MM.1S (cell line): ENCODE results near the gene SIM2.

ENCODE experiments used
- DNase-seq: peaks from one replicate; pipeline ENCODE4 v3.0.0-alpha.2; 2015
- H2AFZ ChIP-seq: fragments of 300-600 bp; sonication (generic); 2 replicates; pipeline ENCODE4 v1.6.0; 2016; ENCODE audit warnings: antibody characterized with exemption, low read length
- H3F3A ChIP-seq: fragments of 300-600 bp; sonication (generic); 2 replicates; pipeline ENCODE4 v1.6.1; 2016; ENCODE audit warnings: mild to moderate bottlenecking, antibody characterized with exemption, low read length, moderate library complexity, mixed read lengths; ENCODE audit not compliant: insufficient read depth
- H3K27ac ChIP-seq: fragments of 300-600 bp; sonication (generic); 2 replicates; pipeline ENCODE4 v1.5.1; 2016; ENCODE audit warnings: mild to moderate bottlenecking, low read length
- H3K27me3 ChIP-seq: fragments of 300-600 bp; sonication (generic); replicated peaks from 2 replicates; pipeline ENCODE4 v1.6.0; 2016; ENCODE audit warnings: low read length; ENCODE audit not compliant: insufficient read depth
- H3K36me3 ChIP-seq: fragments of 300-600 bp; sonication (generic); replicated peaks from 2 replicates; pipeline ENCODE4 v1.6.1; 2016; ENCODE audit warnings: mild to moderate bottlenecking, low read length, mixed read lengths; ENCODE audit not compliant: insufficient read depth
- H3K4me1 ChIP-seq: fragments of 300-600 bp; sonication (generic); 2 replicates; pipeline ENCODE4 v1.6.1; 2016; ENCODE audit warnings: low read length, mixed read lengths
- H3K4me2 ChIP-seq: fragments of 300-600 bp; sonication (generic); 2 replicates; pipeline ENCODE4 v1.6.0; 2016; ENCODE audit warnings: low read depth, low read length
- H3K4me3 ChIP-seq: fragments of 300-600 bp; sonication (generic); 2 replicates; pipeline ENCODE4 v1.5.1; 2016; ENCODE audit warnings: low read length, mixed read lengths
- H3K79me2 ChIP-seq: fragments of 300-600 bp; sonication (generic); 2 replicates; pipeline ENCODE4 v1.6.1; 2016; ENCODE audit warnings: mixed run types, low read length, mixed read lengths
- H3K9ac ChIP-seq: fragments of 300-600 bp; sonication (generic); 2 replicates; pipeline ENCODE4 v1.6.1; 2016; ENCODE audit warnings: low read length, mixed read lengths
- H3K9me2 ChIP-seq: fragments of 300-600 bp; sonication (generic); replicated peaks from 2 replicates; pipeline ENCODE4 v1.6.1; 2016; ENCODE audit warnings: mild to moderate bottlenecking, low read length, mixed read lengths; ENCODE audit not compliant: insufficient read depth
- H3K9me3 ChIP-seq: fragments of 300-600 bp; sonication (generic); replicated peaks from 2 replicates; pipeline ENCODE4 v1.6.1; 2016; ENCODE audit warnings: mild to moderate bottlenecking, low read length, mixed read lengths; ENCODE audit not compliant: insufficient read depth
- H4K20me1 ChIP-seq: fragments of 300-600 bp; sonication (generic); 2 replicates; pipeline ENCODE4 v1.6.1; 2016; ENCODE audit warnings: mild to moderate bottlenecking, low read length, moderate library complexity, mixed read lengths; ENCODE audit not compliant: insufficient read depth
- EZH2 ChIP-seq: fragments of 300-600 bp; sonication (generic); optimal IDR thresholded peaks from 2 replicates; pipeline ENCODE3; 2017; ENCODE audit warnings: low read depth, mild to moderate bottlenecking, antibody characterized with exemption, low read length, mixed read lengths
- EZH2phosphoT487 ChIP-seq: fragments of 300-600 bp; sonication (generic); IDR thresholded peaks from 2 replicates; pipeline ENCODE4 v1.6.1; 2018; ENCODE audit warnings: antibody characterized with exemption, low read length
- TF ChIP-seq, protein P1 (sequence below): fragments of 300-600 bp; sonication (generic); IDR thresholded peaks from 2 replicates; pipeline ENCODE4 v1.5.1; 2016; ENCODE audit warnings: antibody characterized with exemption, low read length, mixed read lengths

The SIM2 gene

DNA sequence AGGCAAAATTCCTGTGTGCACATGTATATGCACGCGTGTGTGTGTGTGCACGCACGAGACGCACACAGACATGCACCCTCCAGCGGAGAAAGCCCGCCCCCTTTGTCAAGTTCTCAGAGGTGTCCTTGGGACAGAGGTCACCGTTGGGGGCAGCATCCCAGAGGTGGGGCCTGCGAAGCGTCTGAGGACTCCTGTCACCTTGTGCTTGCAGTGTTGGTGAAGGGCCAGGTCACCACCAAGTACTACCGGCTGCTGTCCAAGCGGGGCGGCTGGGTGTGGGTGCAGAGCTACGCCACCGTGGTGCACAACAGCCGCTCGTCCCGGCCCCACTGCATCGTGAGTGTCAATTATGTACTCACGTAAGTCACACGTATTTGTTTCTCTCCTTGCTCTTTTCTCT is 42.6 kb downstream of the SIM2 start:
- H3K36me3 ChIP-seq = no peaks in the 10 kb centered on the region
- H3F3A ChIP-seq = no peaks in the 10 kb centered on the region
- H2AFZ ChIP-seq = no peak overlapping the region
- no peak overlapping the region for H3K4me3 ChIP-seq
- DNase-seq = no peak
- no peaks in the 10 kb centered on the region for H3K9me3 ChIP-seq
- no peaks in the 10 kb centered on the region for H3K79me2 ChIP-seq
- TF ChIP-seq EZH2phosphoT487 = no peak
- TF ChIP-seq, protein P1, sequence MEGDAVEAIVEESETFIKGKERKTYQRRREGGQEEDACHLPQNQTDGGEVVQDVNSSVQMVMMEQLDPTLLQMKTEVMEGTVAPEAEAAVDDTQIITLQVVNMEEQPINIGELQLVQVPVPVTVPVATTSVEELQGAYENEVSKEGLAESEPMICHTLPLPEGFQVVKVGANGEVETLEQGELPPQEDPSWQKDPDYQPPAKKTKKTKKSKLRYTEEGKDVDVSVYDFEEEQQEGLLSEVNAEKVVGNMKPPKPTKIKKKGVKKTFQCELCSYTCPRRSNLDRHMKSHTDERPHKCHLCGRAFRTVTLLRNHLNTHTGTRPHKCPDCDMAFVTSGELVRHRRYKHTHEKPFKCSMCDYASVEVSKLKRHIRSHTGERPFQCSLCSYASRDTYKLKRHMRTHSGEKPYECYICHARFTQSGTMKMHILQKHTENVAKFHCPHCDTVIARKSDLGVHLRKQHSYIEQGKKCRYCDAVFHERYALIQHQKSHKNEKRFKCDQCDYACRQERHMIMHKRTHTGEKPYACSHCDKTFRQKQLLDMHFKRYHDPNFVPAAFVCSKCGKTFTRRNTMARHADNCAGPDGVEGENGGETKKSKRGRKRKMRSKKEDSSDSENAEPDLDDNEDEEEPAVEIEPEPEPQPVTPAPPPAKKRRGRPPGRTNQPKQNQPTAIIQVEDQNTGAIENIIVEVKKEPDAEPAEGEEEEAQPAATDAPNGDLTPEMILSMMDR = no peak
- TF ChIP-seq EZH2 = no peak
- H3K27ac ChIP-seq = no peak overlapping the region
- no peaks in the 10 kb centered on the region for H3K4me1 ChIP-seq
- H3K9ac ChIP-seq = no peak overlapping the region
- H3K9me2 ChIP-seq = no peaks in the 10 kb centered on the region
- H3K4me2 ChIP-seq = no peak overlapping the region
- H3K27me3 ChIP-seq = no peaks in the 10 kb centered on the region
- no peaks in the 10 kb centered on the region for H4K20me1 ChIP-seq

DNA sequence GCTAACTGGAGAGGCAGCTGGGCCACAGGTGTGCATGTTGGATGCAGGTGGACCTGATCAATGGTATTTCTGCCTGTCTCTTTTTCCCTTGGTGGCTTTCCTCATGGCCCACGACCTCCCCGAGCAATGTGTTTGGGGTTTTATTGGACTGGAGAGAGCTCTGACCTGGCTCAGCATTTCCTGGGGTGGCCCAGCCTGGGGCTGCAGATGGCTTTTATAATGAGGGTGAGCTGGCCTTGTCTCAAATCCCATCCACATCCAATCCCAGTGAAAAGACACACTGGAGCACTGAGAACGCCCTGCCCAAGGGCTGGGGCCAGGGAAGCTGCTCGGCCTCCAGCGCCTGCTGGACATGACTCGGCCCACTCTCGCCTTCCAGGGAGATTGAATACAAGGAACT is 44.1 kb downstream of the SIM2 start:
- TF ChIP-seq EZH2phosphoT487 (no peak), EZH2 (no peak)
- TF ChIP-seq, protein P1 = no peak
- H4K20me1 ChIP-seq = no peaks in the 10 kb centered on the region
- H3K4me1 ChIP-seq = no peaks in the 10 kb centered on the region
- no peaks in the 10 kb centered on the region for H3K36me3 ChIP-seq
- no peaks in the 10 kb centered on the region for H3K79me2 ChIP-seq
- no peak for DNase-seq
- H3K9me2 ChIP-seq = no peaks in the 10 kb centered on the region
- no peaks in the 10 kb centered on the region for H3K27me3 ChIP-seq
- no peak overlapping the region for H3K4me2 ChIP-seq
- no peak overlapping the region for H3K27ac ChIP-seq
- H3K4me3 ChIP-seq = no peak overlapping the region
- no peak overlapping the region for H2AFZ ChIP-seq
- no peaks in the 10 kb centered on the region for H3F3A ChIP-seq
- no peak overlapping the region for H3K9ac ChIP-seq
- H3K9me3 ChIP-seq = no peaks in the 10 kb centered on the region

DNA sequence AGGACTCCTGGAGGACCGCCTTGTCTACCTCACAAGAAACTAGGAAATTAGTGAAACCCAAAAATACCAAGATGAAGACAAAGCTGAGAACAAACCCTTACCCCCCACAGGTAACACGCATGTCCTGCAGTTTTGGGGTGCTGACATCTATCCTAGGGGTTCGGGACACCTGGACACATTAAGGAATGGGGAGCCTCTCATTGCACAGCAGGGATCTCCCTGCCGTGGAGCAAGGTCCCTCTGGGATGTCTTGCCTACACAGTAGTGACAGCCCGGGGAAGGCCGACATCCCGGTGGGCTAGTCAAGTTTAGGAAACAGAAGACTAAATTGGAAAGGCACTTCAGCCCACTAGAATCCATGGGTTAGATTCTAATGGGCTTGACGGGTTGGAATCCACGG is 44.5 kb downstream of the SIM2 start:
- H3K4me2 ChIP-seq = no peak overlapping the region
- no peaks in the 10 kb centered on the region for H4K20me1 ChIP-seq
- no peak overlapping the region for H3K4me3 ChIP-seq
- H3K79me2 ChIP-seq = no peaks in the 10 kb centered on the region
- no peaks in the 10 kb centered on the region for H3K9me3 ChIP-seq
- DNase-seq = no peak
- no peaks in the 10 kb centered on the region for H3K36me3 ChIP-seq
- no peak overlapping the region for H3K9ac ChIP-seq
- no peaks in the 10 kb centered on the region for H3F3A ChIP-seq
- no peak overlapping the region for H3K27ac ChIP-seq
- H3K9me2 ChIP-seq = no peaks in the 10 kb centered on the region
- TF ChIP-seq EZH2 = no peak
- TF ChIP-seq, protein P1 = no peak
- no peak for TF ChIP-seq EZH2phosphoT487
- H2AFZ ChIP-seq = no peak overlapping the region
- H3K4me1 ChIP-seq = no peaks in the 10 kb centered on the region
- no peaks in the 10 kb centered on the region for H3K27me3 ChIP-seq
